WTC11 (cell line): Measurements from ENCODE around the gene VSNL1. TPM values are rescaled to one million over a fixed set of nuclear protein-coding genes. Genes with fewer than 3 reads are reported as not detected.
A peak's percentile ranks its signal among the peaks of the same experiment; 100 is the strongest.

Experiments
- ATAC-seq: fragments of 200-7000 bp; cut with Tn5 transposase; 2 replicates; pipeline ENCODE4 v1.10.0; 2021; ENCODE audit warnings: mild to moderate bottlenecking, moderate library complexity
- CTCF ChIA-PET: fragments of 300-600 bp; sonication (Branson Sonifier 250); formaldehyde crosslinking; loops from one replicate; lab custom pipeline; 2021; ENCODE audit warnings: antibody characterized with exemption; lab: Charles Lee
- POLR2A ChIA-PET: fragments of 350-600 bp; sonication (Branson Sonifier 250); formaldehyde crosslinking; loops from one replicate; lab custom pipeline; 2021; ENCODE audit warnings: antibody characterized with exemption; lab: Charles Lee
- DNase-seq: peaks from one replicate; pipeline ENCODE4 v3.0.0; 2021; ENCODE audit warnings: low spot score
- H3K27ac Mint-ChIP-seq: 2 replicates; pipeline ENCODE4 v1.8.0; 2021; ENCODE audit warnings: mixed read lengths
- H3K27me3 Mint-ChIP-seq: 2 replicates; pipeline ENCODE4 v1.8.0; 2021; ENCODE audit warnings: low read depth, mild to moderate bottlenecking, moderate library complexity, mixed read lengths
- H3K36me3 Mint-ChIP-seq: 2 replicates; pipeline ENCODE4 v1.8.0; 2021; ENCODE audit warnings: mixed read lengths
- H3K4me1 Mint-ChIP-seq: 2 replicates; pipeline ENCODE4 v1.8.0; 2022; ENCODE audit warnings: mixed read lengths
- H3K4me3 Mint-ChIP-seq: 2 replicates; pipeline ENCODE4 v1.8.0; 2021; ENCODE audit warnings: mild to moderate bottlenecking, moderate library complexity, mixed read lengths
- H3K9me3 Mint-ChIP-seq: 2 replicates; pipeline ENCODE4 v1.8.0; 2021; ENCODE audit warnings: mixed read lengths
- CREM ChIP-seq: sonication (generic); formaldehyde crosslinking; IDR thresholded peaks from 2 replicates; pipeline ENCODE4 v1.8.1; 2022; ENCODE audit warnings: mild to moderate bottlenecking, missing genetic modification reagents, moderate library complexity
- GABPB1 ChIP-seq: sonication (generic); formaldehyde crosslinking; IDR thresholded peaks from 2 replicates; pipeline ENCODE4 v1.8.1; 2023; ENCODE audit warnings: mild to moderate bottlenecking, missing genetic modification reagents
- JAZF1 ChIP-seq: fragments of 250-450 bp; sonication (Bioruptor Pico); IDR thresholded peaks from 2 replicates; pipeline ENCODE4 v1.9.0; 2021; ENCODE audit warnings: moderate library complexity, mild to moderate bottlenecking, inconsistent platforms
- MXD4 ChIP-seq: fragments of 250-450 bp; sonication (Bioruptor Pico); IDR thresholded peaks from 2 replicates; pipeline ENCODE4 v1.8.0; 2021; ENCODE audit warnings: mild to moderate bottlenecking, moderate library complexity, borderline replicate concordance
- MYBL2 ChIP-seq: sonication (generic); formaldehyde crosslinking; IDR thresholded peaks from 2 replicates; pipeline ENCODE4 v1.8.1; 2023; ENCODE audit warnings: mild to moderate bottlenecking, moderate library complexity, missing genetic modification reagents
- NR2C2 ChIP-seq: sonication (generic); formaldehyde crosslinking; IDR thresholded peaks from 2 replicates; pipeline ENCODE4 v1.8.0; 2022; ENCODE audit warnings: mild to moderate bottlenecking, missing genetic modification reagents
- RORB ChIP-seq: fragments of 250-450 bp; sonication (Bioruptor Pico); IDR thresholded peaks from 2 replicates; pipeline ENCODE4 v1.9.0; 2021; ENCODE audit warnings: mild to moderate bottlenecking
- SMAD3 ChIP-seq: sonication (generic); formaldehyde crosslinking; IDR thresholded peaks from 2 replicates; pipeline ENCODE4 v1.8.0; 2022; ENCODE audit warnings: missing genetic modification reagents, mild to moderate bottlenecking, borderline replicate concordance
- ZBTB21 ChIP-seq: sonication (generic); formaldehyde crosslinking; IDR thresholded peaks from 2 replicates; pipeline ENCODE4 v1.8.1; 2023; ENCODE audit warnings: mild to moderate bottlenecking, missing genetic modification reagents, borderline replicate concordance
- ZNF396 ChIP-seq: fragments of 250-450 bp; sonication (Bioruptor Pico); IDR thresholded peaks from 2 replicates; pipeline ENCODE4 v1.8.0; 2021; ENCODE audit warnings: mild to moderate bottlenecking, moderate library complexity, borderline replicate concordance
- ZNF423 ChIP-seq: fragments of 250-450 bp; sonication (Bioruptor Pico); IDR thresholded peaks from 2 replicates; pipeline ENCODE4 v2.1.2; 2022; ENCODE audit warnings: mild to moderate bottlenecking, moderate library complexity
- total RNA-seq: library from RNA; stranded (reverse); gene quantifications from 3 replicates; pipeline ENCODE4 v1.2.3, GENCODE V29; 2021
- TF ChIP-seq, protein P1 (sequence below): sonication (generic); formaldehyde crosslinking; IDR thresholded peaks from 2 replicates; pipeline ENCODE4 v1.8.1; 2023; ENCODE audit warnings: mild to moderate bottlenecking, missing genetic modification reagents, moderate library complexity
- TF ChIP-seq, protein P2 (sequence below): fragments of 250-450 bp; sonication (Bioruptor Pico); IDR thresholded peaks from 2 replicates; pipeline ENCODE4 v1.8.0; 2021; ENCODE audit warnings: mild to moderate bottlenecking
- TF ChIP-seq, protein P3 (sequence below): sonication (generic); formaldehyde crosslinking; IDR thresholded peaks from 2 replicates; pipeline ENCODE4 v1.8.1; 2022; ENCODE audit warnings: mild to moderate bottlenecking, missing genetic modification reagents, moderate library complexity, borderline replicate concordance
- TF ChIP-seq, protein P4 (sequence below): sonication (generic); formaldehyde crosslinking; IDR thresholded peaks from 2 replicates; pipeline ENCODE4 v1.8.0; 2023; ENCODE audit warnings: mild to moderate bottlenecking, missing genetic modification reagents
- TF ChIP-seq, protein P5 (sequence below): fragments of 250-450 bp; sonication (Bioruptor Pico); IDR thresholded peaks from 2 replicates; pipeline ENCODE4 v1.9.0; 2021; ENCODE audit warnings: mild to moderate bottlenecking, borderline replicate concordance
- TF ChIP-seq, protein P6 (sequence below): sonication (generic); formaldehyde crosslinking; IDR thresholded peaks from 2 replicates; pipeline ENCODE4 v1.8.1; 2023; ENCODE audit warnings: mild to moderate bottlenecking, missing genetic modification reagents
- TF ChIP-seq, protein P7 (sequence below): sonication (generic); formaldehyde crosslinking; IDR thresholded peaks from 2 replicates; pipeline ENCODE4 v1.8.0; 2022; ENCODE audit warnings: mild to moderate bottlenecking, missing genetic modification reagents
- TF ChIP-seq, protein P8 (sequence below): fragments of 250-450 bp; sonication (Bioruptor Pico); IDR thresholded peaks from 2 replicates; pipeline ENCODE4 v1.9.0; 2021; ENCODE audit warnings: mild to moderate bottlenecking

Gene VSNL1
- total RNA-seq, 1 experiment from 2014 or later = 78.4 TPM

DNA sequence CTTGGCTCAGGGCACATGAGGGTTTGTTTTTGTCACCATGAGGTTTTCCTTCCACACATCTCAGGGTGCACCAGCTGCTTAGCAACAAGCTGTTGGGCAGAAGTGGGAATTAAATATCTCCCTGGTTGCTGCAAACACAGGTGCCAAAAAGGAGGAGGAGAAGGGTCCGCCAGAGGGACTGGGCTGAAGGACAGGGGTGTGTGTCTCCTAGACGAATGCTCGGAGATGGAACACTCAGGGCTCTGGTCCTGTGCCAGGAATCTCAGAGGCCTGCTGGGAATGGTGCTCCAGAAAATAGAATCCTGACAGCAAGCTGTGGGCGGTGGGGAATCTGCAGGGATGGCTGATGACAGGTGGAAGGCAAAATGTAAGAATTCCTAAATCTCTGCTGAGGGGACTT is 94.5 kb downstream of the VSNL1 start:
- TF ChIP-seq, protein P1, sequence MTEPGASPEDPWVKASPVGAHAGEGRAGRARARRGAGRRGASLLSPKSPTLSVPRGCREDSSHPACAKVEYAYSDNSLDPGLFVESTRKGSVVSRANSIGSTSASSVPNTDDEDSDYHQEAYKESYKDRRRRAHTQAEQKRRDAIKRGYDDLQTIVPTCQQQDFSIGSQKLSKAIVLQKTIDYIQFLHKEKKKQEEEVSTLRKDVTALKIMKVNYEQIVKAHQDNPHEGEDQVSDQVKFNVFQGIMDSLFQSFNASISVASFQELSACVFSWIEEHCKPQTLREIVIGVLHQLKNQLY (CRISPR knock-in tag) = no peak
- TF ChIP-seq, protein P2, sequence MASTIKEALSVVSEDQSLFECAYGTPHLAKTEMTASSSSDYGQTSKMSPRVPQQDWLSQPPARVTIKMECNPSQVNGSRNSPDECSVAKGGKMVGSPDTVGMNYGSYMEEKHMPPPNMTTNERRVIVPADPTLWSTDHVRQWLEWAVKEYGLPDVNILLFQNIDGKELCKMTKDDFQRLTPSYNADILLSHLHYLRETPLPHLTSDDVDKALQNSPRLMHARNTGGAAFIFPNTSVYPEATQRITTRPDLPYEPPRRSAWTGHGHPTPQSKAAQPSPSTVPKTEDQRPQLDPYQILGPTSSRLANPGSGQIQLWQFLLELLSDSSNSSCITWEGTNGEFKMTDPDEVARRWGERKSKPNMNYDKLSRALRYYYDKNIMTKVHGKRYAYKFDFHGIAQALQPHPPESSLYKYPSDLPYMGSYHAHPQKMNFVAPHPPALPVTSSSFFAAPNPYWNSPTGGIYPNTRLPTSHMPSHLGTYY = no peak
- TF ChIP-seq, protein P3, sequence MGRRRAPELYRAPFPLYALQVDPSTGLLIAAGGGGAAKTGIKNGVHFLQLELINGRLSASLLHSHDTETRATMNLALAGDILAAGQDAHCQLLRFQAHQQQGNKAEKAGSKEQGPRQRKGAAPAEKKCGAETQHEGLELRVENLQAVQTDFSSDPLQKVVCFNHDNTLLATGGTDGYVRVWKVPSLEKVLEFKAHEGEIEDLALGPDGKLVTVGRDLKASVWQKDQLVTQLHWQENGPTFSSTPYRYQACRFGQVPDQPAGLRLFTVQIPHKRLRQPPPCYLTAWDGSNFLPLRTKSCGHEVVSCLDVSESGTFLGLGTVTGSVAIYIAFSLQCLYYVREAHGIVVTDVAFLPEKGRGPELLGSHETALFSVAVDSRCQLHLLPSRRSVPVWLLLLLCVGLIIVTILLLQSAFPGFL (CRISPR knock-in tag) = no peak
- TF ChIP-seq JAZF1 (no peak), NR2C2 (CRISPR knock-in tag) (no peak), SMAD3 (CRISPR knock-in tag) (no peak), ZBTB21 (no peak), MXD4 (no peak)
- TF ChIP-seq, protein P4, sequence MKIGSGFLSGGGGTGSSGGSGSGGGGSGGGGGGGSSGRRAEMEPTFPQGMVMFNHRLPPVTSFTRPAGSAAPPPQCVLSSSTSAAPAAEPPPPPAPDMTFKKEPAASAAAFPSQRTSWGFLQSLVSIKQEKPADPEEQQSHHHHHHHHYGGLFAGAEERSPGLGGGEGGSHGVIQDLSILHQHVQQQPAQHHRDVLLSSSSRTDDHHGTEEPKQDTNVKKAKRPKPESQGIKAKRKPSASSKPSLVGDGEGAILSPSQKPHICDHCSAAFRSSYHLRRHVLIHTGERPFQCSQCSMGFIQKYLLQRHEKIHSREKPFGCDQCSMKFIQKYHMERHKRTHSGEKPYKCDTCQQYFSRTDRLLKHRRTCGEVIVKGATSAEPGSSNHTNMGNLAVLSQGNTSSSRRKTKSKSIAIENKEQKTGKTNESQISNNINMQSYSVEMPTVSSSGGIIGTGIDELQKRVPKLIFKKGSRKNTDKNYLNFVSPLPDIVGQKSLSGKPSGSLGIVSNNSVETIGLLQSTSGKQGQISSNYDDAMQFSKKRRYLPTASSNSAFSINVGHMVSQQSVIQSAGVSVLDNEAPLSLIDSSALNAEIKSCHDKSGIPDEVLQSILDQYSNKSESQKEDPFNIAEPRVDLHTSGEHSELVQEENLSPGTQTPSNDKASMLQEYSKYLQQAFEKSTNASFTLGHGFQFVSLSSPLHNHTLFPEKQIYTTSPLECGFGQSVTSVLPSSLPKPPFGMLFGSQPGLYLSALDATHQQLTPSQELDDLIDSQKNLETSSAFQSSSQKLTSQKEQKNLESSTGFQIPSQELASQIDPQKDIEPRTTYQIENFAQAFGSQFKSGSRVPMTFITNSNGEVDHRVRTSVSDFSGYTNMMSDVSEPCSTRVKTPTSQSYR (CRISPR knock-in tag) = no peak
- CTCF ChIA-PET = interaction anchor here (3.8 kb wide), 1 partner anchor 10 kb away, joined by 26 read pairs; no protein-coding TSS in a partner anchor
- H3K4me3 Mint-ChIP-seq = no peak overlapping the region
- H3K4me1 Mint-ChIP-seq = peaks cover 56% of the 10 kb centered on the region
- H3K27me3 Mint-ChIP-seq = no peaks in the 10 kb centered on the region
- H3K9me3 Mint-ChIP-seq = peaks cover 10% of the 10 kb centered on the region
- POLR2A ChIA-PET = no interaction called here
- H3K27ac Mint-ChIP-seq = 0 out of 2 replicates have a peak overlapping the region, but pooled peaks have one; percentile 16
- no peak for ATAC-seq
- DNase-seq = no peak
- H3K36me3 Mint-ChIP-seq = peaks cover 31% of the 10 kb centered on the region

DNA sequence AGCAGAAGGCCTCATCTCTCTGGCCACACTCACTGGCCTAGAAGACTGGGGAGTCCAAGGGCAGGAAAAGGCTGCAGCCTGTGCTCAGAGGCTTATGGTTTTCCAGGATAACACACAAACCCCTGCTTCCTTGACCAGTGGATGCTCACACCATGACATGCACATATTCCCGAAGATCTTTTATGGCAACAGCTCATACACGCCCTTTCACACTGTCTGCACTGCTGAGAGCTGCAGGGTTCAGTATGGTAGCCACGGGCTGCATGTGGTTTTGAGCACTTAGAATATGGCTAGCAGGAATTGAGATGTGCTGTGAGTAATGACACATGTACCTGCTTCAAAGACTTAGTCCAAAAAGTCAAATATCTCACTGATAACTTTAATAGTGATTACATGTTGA is 95.8 kb downstream of the VSNL1 start:
- Mint-ChIP-seq H3K4me3 (no peak overlapping the region), H3K9me3 (peaks cover 6% of the 10 kb centered on the region), H3K36me3 (peaks cover 26% of the 10 kb centered on the region), H3K4me1 (peaks cover 54% of the 10 kb centered on the region), H3K27me3 (no peaks in the 10 kb centered on the region), H3K27ac (no peak overlapping the region)
- POLR2A ChIA-PET = interaction anchor here (1.1 to 1.2 kb wide), 2 partner anchors 7 to 10 kb away, joined by 3 read pairs; no protein-coding TSS in a partner anchor
- no peak for DNase-seq
- no peak for ATAC-seq
- CTCF ChIA-PET = interaction anchor here (1.0 to 3.8 kb wide), 2 partner anchors 9 to 165 kb away, joined by 4 to 26 read pairs; no protein-coding TSS in a partner anchor
- TF ChIP-seq, protein P5, sequence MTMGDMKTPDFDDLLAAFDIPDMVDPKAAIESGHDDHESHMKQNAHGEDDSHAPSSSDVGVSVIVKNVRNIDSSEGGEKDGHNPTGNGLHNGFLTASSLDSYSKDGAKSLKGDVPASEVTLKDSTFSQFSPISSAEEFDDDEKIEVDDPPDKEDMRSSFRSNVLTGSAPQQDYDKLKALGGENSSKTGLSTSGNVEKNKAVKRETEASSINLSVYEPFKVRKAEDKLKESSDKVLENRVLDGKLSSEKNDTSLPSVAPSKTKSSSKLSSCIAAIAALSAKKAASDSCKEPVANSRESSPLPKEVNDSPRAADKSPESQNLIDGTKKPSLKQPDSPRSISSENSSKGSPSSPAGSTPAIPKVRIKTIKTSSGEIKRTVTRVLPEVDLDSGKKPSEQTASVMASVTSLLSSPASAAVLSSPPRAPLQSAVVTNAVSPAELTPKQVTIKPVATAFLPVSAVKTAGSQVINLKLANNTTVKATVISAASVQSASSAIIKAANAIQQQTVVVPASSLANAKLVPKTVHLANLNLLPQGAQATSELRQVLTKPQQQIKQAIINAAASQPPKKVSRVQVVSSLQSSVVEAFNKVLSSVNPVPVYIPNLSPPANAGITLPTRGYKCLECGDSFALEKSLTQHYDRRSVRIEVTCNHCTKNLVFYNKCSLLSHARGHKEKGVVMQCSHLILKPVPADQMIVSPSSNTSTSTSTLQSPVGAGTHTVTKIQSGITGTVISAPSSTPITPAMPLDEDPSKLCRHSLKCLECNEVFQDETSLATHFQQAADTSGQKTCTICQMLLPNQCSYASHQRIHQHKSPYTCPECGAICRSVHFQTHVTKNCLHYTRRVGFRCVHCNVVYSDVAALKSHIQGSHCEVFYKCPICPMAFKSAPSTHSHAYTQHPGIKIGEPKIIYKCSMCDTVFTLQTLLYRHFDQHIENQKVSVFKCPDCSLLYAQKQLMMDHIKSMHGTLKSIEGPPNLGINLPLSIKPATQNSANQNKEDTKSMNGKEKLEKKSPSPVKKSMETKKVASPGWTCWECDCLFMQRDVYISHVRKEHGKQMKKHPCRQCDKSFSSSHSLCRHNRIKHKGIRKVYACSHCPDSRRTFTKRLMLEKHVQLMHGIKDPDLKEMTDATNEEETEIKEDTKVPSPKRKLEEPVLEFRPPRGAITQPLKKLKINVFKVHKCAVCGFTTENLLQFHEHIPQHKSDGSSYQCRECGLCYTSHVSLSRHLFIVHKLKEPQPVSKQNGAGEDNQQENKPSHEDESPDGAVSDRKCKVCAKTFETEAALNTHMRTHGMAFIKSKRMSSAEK (CRISPR knock-in tag) = no peak
- TF ChIP-seq MYBL2 (CRISPR knock-in tag) (no peak), ZNF396 (CRISPR knock-in tag) (no peak), ZNF423 (no peak), GABPB1 (CRISPR knock-in tag) (no peak), RORB (CRISPR knock-in tag) (no peak), CREM (CRISPR knock-in tag) (no peak)
- TF ChIP-seq, protein P6, sequence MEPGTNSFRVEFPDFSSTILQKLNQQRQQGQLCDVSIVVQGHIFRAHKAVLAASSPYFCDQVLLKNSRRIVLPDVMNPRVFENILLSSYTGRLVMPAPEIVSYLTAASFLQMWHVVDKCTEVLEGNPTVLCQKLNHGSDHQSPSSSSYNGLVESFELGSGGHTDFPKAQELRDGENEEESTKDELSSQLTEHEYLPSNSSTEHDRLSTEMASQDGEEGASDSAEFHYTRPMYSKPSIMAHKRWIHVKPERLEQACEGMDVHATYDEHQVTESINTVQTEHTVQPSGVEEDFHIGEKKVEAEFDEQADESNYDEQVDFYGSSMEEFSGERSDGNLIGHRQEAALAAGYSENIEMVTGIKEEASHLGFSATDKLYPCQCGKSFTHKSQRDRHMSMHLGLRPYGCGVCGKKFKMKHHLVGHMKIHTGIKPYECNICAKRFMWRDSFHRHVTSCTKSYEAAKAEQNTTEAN (CRISPR knock-in tag) = no peak
- TF ChIP-seq, protein P7, sequence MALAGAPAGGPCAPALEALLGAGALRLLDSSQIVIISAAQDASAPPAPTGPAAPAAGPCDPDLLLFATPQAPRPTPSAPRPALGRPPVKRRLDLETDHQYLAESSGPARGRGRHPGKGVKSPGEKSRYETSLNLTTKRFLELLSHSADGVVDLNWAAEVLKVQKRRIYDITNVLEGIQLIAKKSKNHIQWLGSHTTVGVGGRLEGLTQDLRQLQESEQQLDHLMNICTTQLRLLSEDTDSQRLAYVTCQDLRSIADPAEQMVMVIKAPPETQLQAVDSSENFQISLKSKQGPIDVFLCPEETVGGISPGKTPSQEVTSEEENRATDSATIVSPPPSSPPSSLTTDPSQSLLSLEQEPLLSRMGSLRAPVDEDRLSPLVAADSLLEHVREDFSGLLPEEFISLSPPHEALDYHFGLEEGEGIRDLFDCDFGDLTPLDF = no peak
- TF ChIP-seq, protein P8, sequence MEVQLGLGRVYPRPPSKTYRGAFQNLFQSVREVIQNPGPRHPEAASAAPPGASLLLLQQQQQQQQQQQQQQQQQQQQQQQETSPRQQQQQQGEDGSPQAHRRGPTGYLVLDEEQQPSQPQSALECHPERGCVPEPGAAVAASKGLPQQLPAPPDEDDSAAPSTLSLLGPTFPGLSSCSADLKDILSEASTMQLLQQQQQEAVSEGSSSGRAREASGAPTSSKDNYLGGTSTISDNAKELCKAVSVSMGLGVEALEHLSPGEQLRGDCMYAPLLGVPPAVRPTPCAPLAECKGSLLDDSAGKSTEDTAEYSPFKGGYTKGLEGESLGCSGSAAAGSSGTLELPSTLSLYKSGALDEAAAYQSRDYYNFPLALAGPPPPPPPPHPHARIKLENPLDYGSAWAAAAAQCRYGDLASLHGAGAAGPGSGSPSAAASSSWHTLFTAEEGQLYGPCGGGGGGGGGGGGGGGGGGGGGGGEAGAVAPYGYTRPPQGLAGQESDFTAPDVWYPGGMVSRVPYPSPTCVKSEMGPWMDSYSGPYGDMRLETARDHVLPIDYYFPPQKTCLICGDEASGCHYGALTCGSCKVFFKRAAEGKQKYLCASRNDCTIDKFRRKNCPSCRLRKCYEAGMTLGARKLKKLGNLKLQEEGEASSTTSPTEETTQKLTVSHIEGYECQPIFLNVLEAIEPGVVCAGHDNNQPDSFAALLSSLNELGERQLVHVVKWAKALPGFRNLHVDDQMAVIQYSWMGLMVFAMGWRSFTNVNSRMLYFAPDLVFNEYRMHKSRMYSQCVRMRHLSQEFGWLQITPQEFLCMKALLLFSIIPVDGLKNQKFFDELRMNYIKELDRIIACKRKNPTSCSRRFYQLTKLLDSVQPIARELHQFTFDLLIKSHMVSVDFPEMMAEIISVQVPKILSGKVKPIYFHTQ = no peak
